Omental fat pad (tissue), 4 donors: ENCODE data around the gene PNPLA3. TPM values are rescaled to one million over a fixed set of nuclear protein-coding genes. Genes with fewer than 3 reads are reported as not detected.
A peak's percentile ranks its signal among the peaks of the same experiment; 100 is the strongest.

Experiments used
- ATAC-seq: fragments of 150-250 bp; one replicate; pipeline ENCODE4 v1.9.1; 2016; ENCODE audit warnings: mild to moderate bottlenecking, moderate library complexity; ENCODE audit not compliant: low FRiP score
- DNase-seq: peaks from one replicate; pipeline ENCODE4 v3.0.0-alpha.2; 2019; ENCODE audit warnings: low spot score
- CTCF ChIP-seq, 3 donors: fragments of 450-650 bp; IDR thresholded peaks; one replicate each; pipeline ENCODE4 v1.5.1; 2016 to 2017; ENCODE audit warnings: antibody characterized with exemption in 3 of 3, mild to moderate bottlenecking in 3 of 3, moderate library complexity in 2 of 3
- total RNA-seq, 4 donors: library from RNA; depleted of rRNA; stranded (reverse); fragments of >200 nt; gene quantifications; one replicate each; pipeline ENCODE4 v1.1.0, GENCODE V29; 2016

The PNPLA3 gene
- total RNA-seq: 1 to 10 TPM; 1.0 to 4.3 (median 1.3) TPM

- ATAC-seq (peak; percentile 96), DNase-seq (peak; percentile 86)
- TF ChIP-seq CTCF (IDR thresholded peaks at IDR 0.05): no peak
Observed at GRCh38 chr22:43923631-43924464, at the start of gene PNPLA3. Gene PNPLA3, plus strand, starts transcription at chr22:43923805. Its CDS starts 107 bp downstream, at chr22:43923912.

GRCh38 chr22:43876866-43877509 is 46.6 kb upstream of the PNPLA3 start:
- no peak for DNase-seq
- no peak for TF ChIP-seq CTCF (IDR thresholded peaks at IDR 0.05)
- ATAC-seq: no peak

GRCh38 chr22:43878079-43878795 is 45.4 kb upstream of the PNPLA3 start:
- DNase-seq (no peak), ATAC-seq (no peak)
- TF ChIP-seq CTCF (IDR thresholded peaks at IDR 0.05): no peak

- no peak for TF ChIP-seq CTCF (IDR thresholded peaks at IDR 0.05)
- no peak for DNase-seq
- no peak for ATAC-seq
Observed at GRCh38 chr22:43878831-43879550, 44.6 kb upstream of the PNPLA3 start.

- DNase-seq: no peak
- TF ChIP-seq CTCF (IDR thresholded peaks at IDR 0.05): no peak
- no peak for ATAC-seq
Observed at GRCh38 chr22:43879901-43880540, 43.6 kb upstream of the PNPLA3 start.

GRCh38 chr22:43880541-43880991 is 43.0 kb upstream of the PNPLA3 start:
- ATAC-seq: no peak
- no peak for DNase-seq
- no peak for TF ChIP-seq CTCF (IDR thresholded peaks at IDR 0.05)
